H1 (cell line): ENCODE measurements around the gene DZIP1L. TPM values are rescaled to one million over a fixed set of nuclear protein-coding genes. Genes with fewer than 3 reads are reported as not detected.

Experiments
- CHD1 ChIP-seq: IDR thresholded peaks from 2 replicates; pipeline ENCODE4 v1.6.1; 2012; ENCODE audit warnings: low read depth, low read length, improper control_type of control experiment
- CTBP2 ChIP-seq: IDR thresholded peaks from 2 replicates; pipeline ENCODE4 v1.7.0; 2011; ENCODE audit warnings: borderline replicate concordance, mild to moderate bottlenecking, moderate library complexity, mixed read lengths, low read length; ENCODE audit not compliant: insufficient read depth, insufficient read length
- EP300 ChIP-seq, 2 experiments: IDR thresholded peaks; 1 replicate in 1 of 2; 2 replicates in 1 of 2; pipeline ENCODE4 v1.6.1; 2011 to 2012; ENCODE audit warnings: low read depth in 2 of 2, low read length in 2 of 2, mild to moderate bottlenecking in 2 of 2, borderline replicate concordance in 1 of 2, inconsistent platforms in 1 of 2, moderate library complexity in 1 of 2
- EZH2 ChIP-seq: fragments of 200-600 bp; sonication (generic); IDR thresholded peaks from 2 replicates; pipeline ENCODE4 v1.7.1; 2012; ENCODE audit warnings: low read depth, mild to moderate bottlenecking, moderate library complexity, low read length, inconsistent platforms; ENCODE audit not compliant: severe bottlenecking
- HDAC6 ChIP-seq: IDR thresholded peaks from one replicate; pipeline ENCODE4 v1.7.1; 2012; ENCODE audit warnings: low read depth, mild to moderate bottlenecking, inconsistent platforms, low read length, moderate library complexity
- MAFK ChIP-seq: IDR thresholded peaks from 2 replicates; pipeline ENCODE4 v1.6.1; 2012; ENCODE audit warnings: low read depth, mild to moderate bottlenecking, improper control_type of control experiment, low read length
- NANOG ChIP-seq: IDR thresholded peaks from 2 replicates; pipeline ENCODE4 v1.6.1; 2011; ENCODE audit warnings: low read length, low read depth, mild to moderate bottlenecking, inconsistent platforms; ENCODE audit not compliant: insufficient read depth, poor library complexity, severe bottlenecking
- NRF1 ChIP-seq: IDR thresholded peaks from 2 replicates; pipeline ENCODE4 v1.6.1; 2011; ENCODE audit warnings: mild to moderate bottlenecking, low read depth, low read length, improper control_type of control experiment
- SIN3A ChIP-seq, 2 experiments: IDR thresholded peaks in 1 of 2; conservative IDR thresholded peaks in 1 of 2; 2 replicates each; pipeline ENCODE4 v1.6.1; 2011 to 2012; ENCODE audit warnings: low read length in 2 of 2, improper control_type of control experiment in 1 of 2, low read depth in 1 of 2, mild to moderate bottlenecking in 1 of 2
- SP1 ChIP-seq: IDR thresholded peaks from 2 replicates; pipeline ENCODE4 v1.6.1; 2011; ENCODE audit warnings: low read depth, low read length
- SP2 ChIP-seq: IDR thresholded peaks from 2 replicates; pipeline ENCODE4 v1.6.1; 2012; ENCODE audit warnings: mild to moderate bottlenecking, low read length, inconsistent platforms
- SP4 ChIP-seq: IDR thresholded peaks from 2 replicates; pipeline ENCODE4 v1.6.1; 2012; ENCODE audit warnings: low read length, inconsistent platforms
- SRF ChIP-seq: IDR thresholded peaks from 2 replicates; pipeline ENCODE4 v1.6.1; 2011; ENCODE audit warnings: mild to moderate bottlenecking, low read depth, low read length, moderate library complexity
- TAF1 ChIP-seq: IDR thresholded peaks from 2 replicates; pipeline ENCODE4 v1.6.1; 2011; ENCODE audit warnings: mild to moderate bottlenecking, low read depth, low read length
- TCF12 ChIP-seq: IDR thresholded peaks from 2 replicates; pipeline ENCODE4 v1.6.1; 2011; ENCODE audit warnings: low read depth, mild to moderate bottlenecking, low read length
- YY1 ChIP-seq: IDR thresholded peaks from 2 replicates; pipeline ENCODE4 v1.6.1; 2011; ENCODE audit warnings: low read depth, mild to moderate bottlenecking, low read length
- polyA plus RNA-seq, 7 experiments: library from polyadenylated mRNA; depleted of rRNA in 3 of 7; stranded (reverse) in 5 of 7; unstranded in 2 of 7; fragments of >200 nt in 5 of 7; fragments of 200-250 nt in 2 of 7; gene quantifications; 1 replicate in 5 of 7; 2 replicates in 1 of 7; 4 replicates in 1 of 7; pipeline versions ENCODE4 v1.2.1 to v1.2.3, GENCODE V29; 2011 to 2013; ENCODE audit warnings: missing spikeins in 2 of 7, mixed read lengths in 2 of 7
- total RNA-seq: library from RNA; stranded (reverse); fragmentation: NEBNext Ultra II Directional; extraction: Animal tissue kit (Norgen Biotek cat#: 25700); gene quantifications from 2 replicates; pipeline ENCODE4 v1.2.1, GENCODE V29; 2021
- TF ChIP-seq, protein P1 (sequence below): IDR thresholded peaks from 2 replicates; pipeline ENCODE4 v1.6.1; 2012; ENCODE audit warnings: low read length, inconsistent platforms
- TF ChIP-seq, protein P2 (sequence below), 3 experiments: IDR thresholded peaks; 1 replicate in 2 of 3; 2 replicates in 1 of 3; pipeline versions ENCODE4 v1.5.1 to v1.6.1; 2011; ENCODE audit warnings: low read length in 3 of 3, mild to moderate bottlenecking in 3 of 3, inconsistent platforms in 2 of 3, low read depth in 1 of 3, moderate library complexity in 1 of 3; ENCODE audit not compliant: insufficient read depth in 1 of 3; ENCODE audit errors: control extremely low read depth in 1 of 3

DZIP1L gene
- total and polyA plus RNA-seq, 2 of the 8 experiments (the other 6 are each of a cell fraction or from before 2014, with no cell fraction given), result 6.5 to 8.3 TPM

DNA sequence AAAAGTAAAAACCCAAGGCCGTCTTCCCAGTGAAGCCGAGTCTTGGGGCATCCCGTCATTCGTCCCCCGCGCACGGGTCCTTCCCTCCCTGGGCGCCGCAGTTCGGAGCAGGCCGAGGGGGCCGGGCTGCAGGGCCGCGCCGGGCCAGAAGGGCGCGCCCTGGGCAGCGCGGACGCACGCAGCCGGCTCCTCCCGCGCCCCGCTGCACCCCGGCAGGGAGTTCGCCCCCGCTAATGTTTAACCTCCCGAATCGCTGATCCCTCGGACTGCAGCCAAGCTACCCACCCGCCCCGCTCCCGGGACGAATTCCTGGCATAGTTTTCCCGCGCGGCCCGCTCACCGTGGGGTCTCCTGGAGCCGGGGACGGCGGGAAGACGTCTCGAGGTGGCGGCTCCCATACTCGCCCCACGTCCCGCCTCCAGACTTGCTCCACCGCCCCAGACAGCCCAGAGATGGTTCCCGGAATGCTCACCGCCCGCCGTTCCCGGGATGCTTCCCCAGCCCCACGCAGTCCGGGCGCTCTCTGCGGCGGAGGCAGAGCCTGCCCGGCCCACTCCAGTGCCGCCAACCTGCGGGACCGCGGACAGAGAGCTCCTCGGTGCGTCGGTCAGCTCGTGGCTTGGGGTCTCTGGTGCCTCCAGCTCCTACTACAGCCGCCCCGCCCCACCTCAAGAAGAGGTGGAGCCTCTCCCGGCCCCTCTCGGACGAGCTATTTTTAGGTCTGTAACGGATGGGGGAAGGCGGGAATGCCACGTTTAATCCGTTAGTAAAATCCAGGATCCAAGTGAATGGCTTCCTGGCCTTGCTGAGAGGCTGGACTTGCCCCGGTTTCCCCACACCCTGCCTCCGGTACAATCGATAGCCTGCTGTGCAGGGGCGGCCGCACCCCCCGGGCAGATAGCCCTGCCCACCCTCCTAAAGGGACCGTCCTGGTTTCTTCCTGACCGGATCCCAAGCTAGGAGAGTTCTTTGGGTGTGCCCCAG is at the start of gene DZIP1L (continued):
- TF ChIP-seq YY1, result no peak
- TF ChIP-seq SIN3A (conservative IDR thresholded peaks at IDR 0.05 in 1 of 2, IDR thresholded peaks at IDR 0.05 in 1 of 2; ENCODE audit: low read depth in 1 of 2, low read length in 2 of 2), result peak in 1 of 2 experiments; percentile 73; a peak in 2 of 4 replicates
- TF ChIP-seq SP4, result no peak
- peak; percentile 55; the same call in 1 of the 2 replicates for TF ChIP-seq TAF1
- 0 out of 2 replicates have a peak, but pooled peaks have one; percentile 13 for TF ChIP-seq SP1
- TF ChIP-seq CTBP2, result no peak
- no peak for TF ChIP-seq SRF
- TF ChIP-seq MAFK, result no peak
- TF ChIP-seq CHD1, result no peak
- TF ChIP-seq EZH2, result no peak
- no peak for TF ChIP-seq SP2
- no peak for TF ChIP-seq NANOG
- peak in 1 of 2 experiments; percentile 29; a peak in 1 of 3 replicates for TF ChIP-seq EP300 (IDR thresholded peaks at IDR 0.05; ENCODE audit: borderline replicate concordance in 1 of 2, low read depth in 2 of 2, low read length in 2 of 2)
- no peak for TF ChIP-seq NRF1
- TF ChIP-seq TCF12, result no peak
- TF ChIP-seq HDAC6, result no peak
- TF ChIP-seq, protein P1, sequence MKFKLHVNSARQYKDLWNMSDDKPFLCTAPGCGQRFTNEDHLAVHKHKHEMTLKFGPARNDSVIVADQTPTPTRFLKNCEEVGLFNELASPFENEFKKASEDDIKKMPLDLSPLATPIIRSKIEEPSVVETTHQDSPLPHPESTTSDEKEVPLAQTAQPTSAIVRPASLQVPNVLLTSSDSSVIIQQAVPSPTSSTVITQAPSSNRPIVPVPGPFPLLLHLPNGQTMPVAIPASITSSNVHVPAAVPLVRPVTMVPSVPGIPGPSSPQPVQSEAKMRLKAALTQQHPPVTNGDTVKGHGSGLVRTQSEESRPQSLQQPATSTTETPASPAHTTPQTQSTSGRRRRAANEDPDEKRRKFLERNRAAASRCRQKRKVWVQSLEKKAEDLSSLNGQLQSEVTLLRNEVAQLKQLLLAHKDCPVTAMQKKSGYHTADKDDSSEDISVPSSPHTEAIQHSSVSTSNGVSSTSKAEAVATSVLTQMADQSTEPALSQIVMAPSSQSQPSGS, result no peak
- TF ChIP-seq, protein P2, sequence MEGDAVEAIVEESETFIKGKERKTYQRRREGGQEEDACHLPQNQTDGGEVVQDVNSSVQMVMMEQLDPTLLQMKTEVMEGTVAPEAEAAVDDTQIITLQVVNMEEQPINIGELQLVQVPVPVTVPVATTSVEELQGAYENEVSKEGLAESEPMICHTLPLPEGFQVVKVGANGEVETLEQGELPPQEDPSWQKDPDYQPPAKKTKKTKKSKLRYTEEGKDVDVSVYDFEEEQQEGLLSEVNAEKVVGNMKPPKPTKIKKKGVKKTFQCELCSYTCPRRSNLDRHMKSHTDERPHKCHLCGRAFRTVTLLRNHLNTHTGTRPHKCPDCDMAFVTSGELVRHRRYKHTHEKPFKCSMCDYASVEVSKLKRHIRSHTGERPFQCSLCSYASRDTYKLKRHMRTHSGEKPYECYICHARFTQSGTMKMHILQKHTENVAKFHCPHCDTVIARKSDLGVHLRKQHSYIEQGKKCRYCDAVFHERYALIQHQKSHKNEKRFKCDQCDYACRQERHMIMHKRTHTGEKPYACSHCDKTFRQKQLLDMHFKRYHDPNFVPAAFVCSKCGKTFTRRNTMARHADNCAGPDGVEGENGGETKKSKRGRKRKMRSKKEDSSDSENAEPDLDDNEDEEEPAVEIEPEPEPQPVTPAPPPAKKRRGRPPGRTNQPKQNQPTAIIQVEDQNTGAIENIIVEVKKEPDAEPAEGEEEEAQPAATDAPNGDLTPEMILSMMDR (IDR thresholded peaks at IDR 0.05; ENCODE audit: control extremely low read depth in 1 of 3, insufficient read depth in 1 of 3, low read depth in 1 of 3, low read length in 3 of 3), result peak; percentile 48 to 58 (median 54)
